ENCODE data around the gene ZFPL1.
"Not testable (repeated sequence)": the region's sequence is repeated elsewhere in the genome, so short reads cannot be mapped to it uniquely, and the experiment has no call there.

ZFPL1 gene

DNA sequence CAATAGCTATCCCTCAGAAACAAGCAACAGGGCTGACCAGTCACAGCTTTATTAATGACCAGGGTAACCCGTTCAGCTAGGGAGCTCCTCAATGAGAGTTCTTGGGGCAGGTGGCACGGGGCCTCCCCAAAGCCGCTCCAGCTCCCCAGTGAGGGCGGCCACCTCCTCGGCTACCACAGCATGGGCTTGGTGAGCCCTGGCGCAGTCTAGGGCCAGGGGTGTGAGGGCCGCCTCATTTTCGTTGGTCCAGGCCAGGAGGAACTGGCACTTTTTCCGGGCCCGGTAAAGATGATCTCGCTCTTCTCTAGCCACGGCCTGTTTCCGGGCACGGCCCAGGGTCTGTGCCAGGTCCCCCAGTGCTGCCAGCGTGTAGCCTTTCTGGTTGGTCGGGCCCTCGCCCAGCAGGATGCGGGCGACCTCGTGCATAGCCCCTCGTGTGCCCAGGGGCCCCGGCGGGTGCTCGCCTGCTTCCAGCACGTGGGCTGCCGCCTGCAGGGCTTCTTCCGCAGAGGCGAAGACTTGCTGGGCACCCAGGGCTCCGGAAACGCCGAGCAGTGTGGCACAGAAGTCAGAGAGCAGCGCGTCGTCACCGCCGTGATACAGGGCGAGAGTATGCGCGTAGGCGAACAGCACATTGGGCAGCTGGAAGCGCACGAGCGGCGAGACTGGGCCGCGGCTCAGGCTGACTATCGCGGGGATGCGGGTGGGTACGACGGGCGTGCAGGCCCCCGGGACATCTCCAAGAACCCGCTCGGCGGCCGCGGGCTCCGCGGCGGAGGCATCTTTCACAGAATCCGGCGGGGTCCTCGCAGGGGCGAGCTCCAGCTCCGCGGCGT lies 32.6 kb downstream of the ZFPL1 start:
- DNase-seq: peak; percentile 62

GRCh38 chr11:65117206-65118096 lies 33.4 kb downstream of the ZFPL1 start, which contains the start of gene ZNHIT2:
TSS of gene ZNHIT2 (minus strand) at chr11:65117701. CDS start at chr11:65117653, 48 bp downstream.
- peak; percentile 100 for DNase-seq

DNA sequence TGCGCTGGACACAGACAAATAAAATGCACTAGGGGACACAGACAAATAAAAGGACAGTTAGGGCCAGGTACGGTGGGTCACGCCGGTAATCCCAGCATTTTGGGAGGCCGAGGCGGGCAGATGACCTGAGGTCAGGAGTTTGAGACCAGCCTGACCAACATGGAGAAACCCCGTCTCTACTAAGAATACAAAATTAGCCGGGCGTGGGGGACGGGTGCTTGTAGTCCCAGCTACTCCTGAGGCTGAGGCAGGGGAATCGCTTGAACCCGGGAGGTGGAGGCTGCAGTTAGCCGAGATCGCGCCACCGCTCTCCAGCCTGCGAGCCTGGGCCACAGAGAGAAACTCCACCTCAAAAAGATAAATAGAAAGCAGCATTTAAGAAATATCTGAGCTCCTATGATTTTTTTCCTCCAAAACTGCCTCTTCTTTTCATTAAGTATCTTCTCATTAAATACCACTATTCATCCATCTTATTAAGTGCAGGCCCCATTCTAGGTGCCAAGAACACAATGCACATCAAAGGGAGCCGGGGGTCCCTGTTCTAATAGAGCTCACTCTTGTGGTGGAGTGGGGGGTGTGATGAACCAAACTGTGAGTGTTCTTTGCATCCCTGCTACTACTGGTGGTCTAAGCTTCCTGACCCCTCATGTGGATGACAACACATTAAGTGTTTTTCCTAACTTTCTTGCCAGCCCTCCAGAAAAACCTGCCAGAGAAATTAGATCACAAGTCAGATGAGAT lies 34.2 kb downstream of the ZFPL1 start:
- DNase-seq: no peak

GRCh38 chr11:65118891-65119669 lies 35.1 kb downstream of the ZFPL1 start:
- not testable (repeated sequence) for DNase-seq

DNA sequence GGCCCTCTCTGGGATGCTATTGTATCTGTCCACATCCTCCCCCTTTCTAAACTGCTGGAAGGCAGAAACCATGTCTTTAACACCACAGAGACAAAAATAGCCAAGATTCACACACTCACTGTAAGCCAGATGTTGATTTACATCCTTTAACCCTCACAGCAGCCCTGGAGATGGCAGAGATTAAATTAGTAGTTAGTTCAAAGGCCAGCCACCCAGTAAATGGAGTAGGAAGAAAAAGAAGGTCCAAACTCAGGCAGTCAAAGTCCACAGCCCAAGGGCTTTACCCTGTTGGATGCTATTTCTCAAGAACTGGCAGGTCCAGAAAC lies 35.6 kb downstream of the ZFPL1 start:
- DNase-seq: no peak

DNA sequence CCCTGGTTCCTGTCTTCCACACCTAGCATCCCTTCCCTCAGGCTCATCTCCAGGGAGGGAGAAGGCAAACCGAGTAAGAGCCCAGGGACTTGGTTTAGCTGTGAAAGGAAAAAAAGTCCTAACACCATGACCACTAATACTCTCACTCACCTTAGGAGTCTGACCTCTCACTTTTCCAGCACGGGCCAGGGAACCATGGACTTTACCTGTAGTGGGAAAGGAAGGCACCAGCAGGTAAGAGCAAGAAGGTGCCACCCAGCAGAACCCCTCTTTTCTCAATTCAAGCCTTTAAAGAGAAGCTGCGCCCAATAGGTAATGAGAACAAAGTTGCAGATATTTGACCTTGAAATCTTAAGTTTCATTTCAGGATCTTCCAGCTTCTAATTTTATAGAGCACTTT lies 36.8 kb downstream of the ZFPL1 start:
- no peak for DNase-seq

GRCh38 chr11:65121447-65121864 lies 37.4 kb downstream of the ZFPL1 start:
- no peak for DNase-seq

GRCh38 chr11:65121865-65122696 lies 38.1 kb downstream of the ZFPL1 start, which contains the start of the genes FAU and MRPL49:
TSS of gene FAU (minus strand) at chr11:65122134. CDS start at chr11:65121813, 321 bp downstream.
TSS of gene MRPL49 (plus strand) at chr11:65122321. CDS start at chr11:65122347, 26 bp downstream.
- peak; percentile 97 for DNase-seq

DNA sequence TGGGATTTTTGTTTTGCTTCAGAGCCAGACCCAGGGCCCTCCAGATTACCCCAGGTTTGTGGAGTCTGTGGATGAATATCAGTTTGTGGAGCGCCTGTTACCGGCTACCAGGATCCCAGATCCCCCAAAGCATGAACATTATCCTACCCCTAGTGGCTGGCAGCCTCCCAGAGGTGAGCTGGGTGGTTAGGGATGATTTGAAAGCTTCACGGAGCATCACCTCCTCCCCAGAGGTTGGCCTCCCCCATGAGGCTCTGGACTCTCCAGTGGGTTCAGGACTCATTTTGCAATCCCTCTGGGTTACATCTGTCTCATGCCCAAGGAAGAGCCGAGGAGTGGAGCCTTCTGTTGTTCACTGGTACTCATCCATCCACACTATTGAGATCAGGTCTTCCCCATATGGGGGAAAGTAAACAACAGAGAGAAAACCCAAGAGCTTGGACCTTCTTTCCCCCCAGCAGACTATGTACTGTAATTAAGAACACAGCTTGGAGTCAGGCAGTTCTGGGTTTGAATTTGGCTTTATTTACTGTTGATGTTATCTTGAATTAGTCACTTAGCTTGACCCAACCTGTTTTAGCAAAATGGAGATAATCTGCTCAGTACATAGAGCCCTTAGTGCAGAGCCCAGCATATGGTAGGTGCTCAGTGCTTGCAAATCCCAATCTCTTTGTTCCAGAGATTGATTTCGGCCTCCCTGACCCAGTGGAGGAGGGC lies 40.6 kb downstream of the ZFPL1 start:
- DNase-seq: no peak

GRCh38 chr11:65125197-65126056 lies 41.4 kb downstream of the ZFPL1 start:
- DNase-seq: no peak

GRCh38 chr11:65126624-65127274 lies 42.7 kb downstream of the ZFPL1 start:
- DNase-seq: no peak

- DNase-seq: no peak
Measured at GRCh38 chr11:65127473-65128181, 43.6 kb downstream of the ZFPL1 start.

DNA sequence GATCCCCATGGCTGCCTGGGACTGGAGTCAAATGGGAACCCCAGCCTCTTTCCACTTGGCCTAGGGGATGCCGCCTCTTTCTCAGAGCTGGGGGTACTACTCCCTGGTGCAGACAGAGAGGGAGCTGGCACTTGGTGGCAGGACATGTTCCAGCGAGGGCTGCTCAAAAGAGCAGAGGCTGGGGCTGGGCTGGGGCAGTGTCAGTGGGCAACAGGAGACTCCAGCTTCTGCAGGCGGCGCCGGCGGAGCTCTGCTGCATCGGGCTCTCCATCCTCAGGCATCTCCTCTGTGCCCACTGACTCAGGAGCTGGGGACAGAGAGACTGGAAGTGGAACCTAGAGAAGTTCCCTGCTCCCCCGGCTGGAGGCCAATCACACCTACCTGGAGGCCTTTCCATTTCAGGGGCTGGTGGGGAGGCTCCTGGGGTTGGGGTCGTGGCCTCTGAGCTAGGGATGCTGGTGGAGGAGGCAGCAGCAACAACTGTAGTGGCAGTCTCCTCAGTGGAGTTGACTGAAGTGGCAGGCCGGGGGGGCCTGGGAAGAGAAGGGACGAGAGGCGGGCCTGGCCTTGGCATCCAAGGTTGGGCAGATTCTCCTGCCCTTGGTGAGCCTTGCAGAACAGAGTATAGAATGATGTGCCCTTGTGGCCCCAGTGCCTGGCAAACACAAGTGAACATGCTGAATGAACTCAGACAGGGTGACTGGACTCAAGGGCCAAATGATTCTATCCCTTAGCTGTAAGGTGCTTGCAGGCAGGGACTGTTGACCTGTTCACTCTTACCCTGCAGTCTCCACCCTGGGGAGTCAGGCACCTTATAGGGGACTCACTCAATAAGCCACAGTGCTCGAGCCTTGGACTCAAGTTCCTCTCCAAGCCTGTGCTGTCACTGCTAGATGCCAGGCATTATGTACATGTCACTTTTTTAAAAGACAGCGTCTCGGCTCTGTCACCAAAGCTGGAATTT lies 44.4 kb downstream of the ZFPL1 start:
- no peak for DNase-seq

GRCh38 chr11:65129649-65130441 lies 45.8 kb downstream of the ZFPL1 start:
- DNase-seq: no peak

GRCh38 chr11:65130631-65131416 lies 46.8 kb downstream of the ZFPL1 start:
- DNase-seq: no peak
